GM12864 (cell line): ENCODE data around the gene ADI1.
"Not testable (repeated sequence)": the region's sequence is repeated elsewhere in the genome, so short reads cannot be mapped to it uniquely, and the experiment has no call there.

ENCODE experiments used
- DNase-seq: peaks from one replicate; pipeline ENCODE4 v3.0.0-alpha.2; 2011; ENCODE audit warnings: low read depth
- H3K4me3 ChIP-seq: 2 replicates; pipeline ENCODE4 v1.5.1; 2011; ENCODE audit warnings: mild to moderate bottlenecking, low read depth, low read length, control low read depth
- CTCF ChIP-seq: IDR thresholded peaks from 2 replicates; pipeline ENCODE4 v1.5.1; 2011; ENCODE audit warnings: low read depth, mild to moderate bottlenecking, moderate library complexity, low read length, control low read depth, inconsistent platforms; ENCODE audit errors: missing control alignments

The ADI1 gene

GRCh38 chr2:3450385-3451010 lies 68.8 kb downstream of the ADI1 start:
- H3K4me3 ChIP-seq, result no peak overlapping the region
- no peak for DNase-seq
- TF ChIP-seq CTCF, result no peak

DNA sequence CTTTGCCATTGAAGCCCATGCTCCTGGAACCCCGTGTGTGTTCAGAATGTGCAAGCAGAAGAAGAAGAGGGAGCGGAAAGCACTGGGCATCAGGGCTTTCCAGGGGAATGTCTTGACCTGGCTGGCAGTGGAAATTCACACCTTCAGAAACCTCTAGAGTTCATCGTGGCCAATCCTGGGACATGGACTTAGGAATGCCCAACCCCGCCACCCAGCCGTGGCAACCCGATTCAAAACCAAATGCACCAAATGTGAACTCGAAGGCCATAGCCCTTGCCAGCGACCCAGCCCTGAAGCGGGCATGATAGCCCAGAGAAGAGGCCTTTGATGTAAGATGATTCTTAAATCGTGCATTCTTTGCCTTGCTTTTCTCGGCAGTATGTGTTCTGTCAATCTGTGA lies 69.4 kb downstream of the ADI1 start:
- H3K4me3 ChIP-seq, result no peak overlapping the region
- DNase-seq, result no peak
- TF ChIP-seq CTCF, result no peak

DNA sequence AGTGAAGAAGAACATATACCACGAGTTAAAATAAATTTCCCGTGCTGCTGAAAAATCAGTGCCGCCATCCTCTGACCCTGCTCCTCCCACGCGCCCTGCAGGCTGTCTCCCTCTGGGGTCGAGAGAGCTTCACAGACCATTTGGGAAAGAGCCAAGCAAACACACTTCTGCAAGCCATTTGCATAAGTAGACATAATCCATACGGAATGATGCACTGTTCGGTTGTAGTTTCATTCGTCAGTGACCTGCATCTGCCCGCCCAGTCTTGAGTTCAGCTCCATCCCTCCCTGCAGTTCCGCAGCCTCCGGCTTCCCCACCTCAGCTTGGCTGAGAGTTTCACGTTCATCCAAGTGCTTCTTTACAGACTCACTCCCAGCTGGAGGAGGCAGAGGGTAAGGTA lies 70.2 kb downstream of the ADI1 start:
- TF ChIP-seq CTCF, result no peak
- H3K4me3 ChIP-seq, result no peak overlapping the region
- no peak for DNase-seq

GRCh38 chr2:3448441-3448911 lies 70.9 kb downstream of the ADI1 start:
- not testable (repeated sequence) for H3K4me3 ChIP-seq, DNase-seq

- no peak for DNase-seq
- no peak for TF ChIP-seq CTCF
- no peak overlapping the region for H3K4me3 ChIP-seq
Measured at GRCh38 chr2:3447789-3448317, 71.5 kb downstream of the ADI1 start.
